GM19324 (cell line): ENCODE measurements around the gene EIF3D.

ENCODE experiments used
- ATAC-seq: cut with Tn5 transposase; IDR thresholded peaks from one replicate; pipeline ENCODE4 v1.9.1; 2021; ENCODE audit warnings: mild to moderate bottlenecking, moderate library complexity; ENCODE audit not compliant: unreplicated experiment, low FRiP score

Gene EIF3D

GRCh38 chr22:36510966-36511881 is 17.7 kb downstream of the EIF3D start:
- ATAC-seq: no peak

- ATAC-seq: no peak
These were observed 18.6 kb downstream of the EIF3D start for GRCh38 chr22:36510384-36510783.

GRCh38 chr22:36507518-36508010 is 21.4 kb downstream of the EIF3D start:
- ATAC-seq: no peak

- ATAC-seq: peak; percentile 72
These were observed 22.1 kb downstream of the EIF3D start, which contains the start of gene FOXRED2 for GRCh38 chr22:36506637-36507517. Gene FOXRED2, minus strand, starts transcription at chr22:36507040. Its CDS starts 618 bp downstream, at chr22:36506422.

- ATAC-seq: no peak
These were observed 22.8 kb downstream of the EIF3D start for GRCh38 chr22:36505998-36506635.

- no peak for ATAC-seq
These were observed 30.9 kb downstream of the EIF3D start for GRCh38 chr22:36497910-36498665.

GRCh38 chr22:36493690-36494110 is 35.3 kb downstream of the EIF3D start:
- ATAC-seq: peak; percentile 50

GRCh38 chr22:36492109-36492508 is 36.9 kb downstream of the EIF3D start:
- ATAC-seq: no peak

GRCh38 chr22:36491155-36491554 is 37.8 kb downstream of the EIF3D start:
- no peak for ATAC-seq

- no peak for ATAC-seq
These were observed 42.2 kb downstream of the EIF3D start for GRCh38 chr22:36486619-36487384.

GRCh38 chr22:36481393-36482168 is 47.4 kb downstream of the EIF3D start, which contains the start of gene TXN2:
Gene TXN2, minus strand, starts transcription at chr22:36481640. Its CDS starts 803 bp downstream, at chr22:36480837.
- peak; percentile 87 for ATAC-seq

GRCh38 chr22:36480941-36481392 is 48.0 kb downstream of the EIF3D start:
- peak; percentile 4 for ATAC-seq

GRCh38 chr22:36478966-36479365 is 50.0 kb downstream of the EIF3D start:
- no peak for ATAC-seq

- ATAC-seq: no peak
These were observed 53.6 kb downstream of the EIF3D start for GRCh38 chr22:36475341-36475740.

- no peak for ATAC-seq
These were observed 56.3 kb downstream of the EIF3D start for GRCh38 chr22:36472689-36473088.

GRCh38 chr22:36471341-36471821 is 57.6 kb downstream of the EIF3D start:
- ATAC-seq: no peak

GRCh38 chr22:36470994-36471331 is 58.0 kb downstream of the EIF3D start:
- no peak for ATAC-seq
